Measurements from ENCODE around the gene ZCCHC3. TPM values are rescaled to one million over a fixed set of nuclear protein-coding genes. Genes with fewer than 3 reads are reported as not detected.

Gene ZCCHC3
- total and polyA plus RNA-seq, 2 donors (not counting 3 experiments of a cell fraction or from before 2014, with no cell fraction given): 14.8 to 22.0 TPM

- BruUV-seq (replicated peaks): no TSS peak
- no peaks in the 10 kb centered on the region for H3K27me3 ChIP-seq (ENCODE audit: control insufficient read depth in 2 of 2, insufficient read depth in 2 of 2, low read length in 2 of 2)
- TF ChIP-seq, protein P1, sequence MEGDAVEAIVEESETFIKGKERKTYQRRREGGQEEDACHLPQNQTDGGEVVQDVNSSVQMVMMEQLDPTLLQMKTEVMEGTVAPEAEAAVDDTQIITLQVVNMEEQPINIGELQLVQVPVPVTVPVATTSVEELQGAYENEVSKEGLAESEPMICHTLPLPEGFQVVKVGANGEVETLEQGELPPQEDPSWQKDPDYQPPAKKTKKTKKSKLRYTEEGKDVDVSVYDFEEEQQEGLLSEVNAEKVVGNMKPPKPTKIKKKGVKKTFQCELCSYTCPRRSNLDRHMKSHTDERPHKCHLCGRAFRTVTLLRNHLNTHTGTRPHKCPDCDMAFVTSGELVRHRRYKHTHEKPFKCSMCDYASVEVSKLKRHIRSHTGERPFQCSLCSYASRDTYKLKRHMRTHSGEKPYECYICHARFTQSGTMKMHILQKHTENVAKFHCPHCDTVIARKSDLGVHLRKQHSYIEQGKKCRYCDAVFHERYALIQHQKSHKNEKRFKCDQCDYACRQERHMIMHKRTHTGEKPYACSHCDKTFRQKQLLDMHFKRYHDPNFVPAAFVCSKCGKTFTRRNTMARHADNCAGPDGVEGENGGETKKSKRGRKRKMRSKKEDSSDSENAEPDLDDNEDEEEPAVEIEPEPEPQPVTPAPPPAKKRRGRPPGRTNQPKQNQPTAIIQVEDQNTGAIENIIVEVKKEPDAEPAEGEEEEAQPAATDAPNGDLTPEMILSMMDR (IDR thresholded peaks at IDR 0.05; ENCODE audit: extremely low read depth in 1 of 2, insufficient read depth in 1 of 2, low read depth in 1 of 2, low read length in 2 of 2): no peak
- TF ChIP-seq JUN (IDR thresholded peaks at IDR 0.05; ENCODE audit: borderline replicate concordance, insufficient read depth, insufficient read length, low read depth): no peak
- no peak for TF ChIP-seq GATA2 (IDR thresholded peaks at IDR 0.05; ENCODE audit: insufficient read depth, insufficient read length, low read depth, low read length)
- TF ChIP-seq, protein P2, sequence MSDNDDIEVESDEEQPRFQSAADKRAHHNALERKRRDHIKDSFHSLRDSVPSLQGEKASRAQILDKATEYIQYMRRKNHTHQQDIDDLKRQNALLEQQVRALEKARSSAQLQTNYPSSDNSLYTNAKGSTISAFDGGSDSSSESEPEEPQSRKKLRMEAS (IDR thresholded peaks at IDR 0.05; ENCODE audit: insufficient read depth, insufficient read length): no peak
- no peak for TF ChIP-seq MYC (IDR thresholded peaks at IDR 0.05; ENCODE audit: low read depth, low read length)
- no peak for TF ChIP-seq POLR2A (IDR thresholded peaks at IDR 0.05; ENCODE audit: low read depth, low read length)
- no peak for TF ChIP-seq FOS (IDR thresholded peaks at IDR 0.05; ENCODE audit: borderline replicate concordance, insufficient read depth, low read length)
- H3K9ac ChIP-seq (replicated peaks; ENCODE audit: extremely low read depth, insufficient read depth, low read length): peak overlapping the region; percentile 22
- H3K9me1 ChIP-seq (replicated peaks; ENCODE audit: control insufficient read depth, extremely low read depth, insufficient read depth, low read length): no peaks in the 10 kb centered on the region
- ChIA-PET POLR2A (interaction anchor here (1.5 kb wide), 1 partner anchor 16 kb away, joined by 4 read pairs; no protein-coding TSS in a partner anchor), CTCF (interaction anchor here (0.7 to 4.7 kb wide), 5 partner anchors 12 to 85 kb away, joined by 3 to 42 read pairs (median 3); no protein-coding TSS in a partner anchor)
- no peak overlapping the region for H3K27ac ChIP-seq (ENCODE audit: insufficient read depth, low read depth, low read length)
- no peaks in the 10 kb centered on the region for H3K36me3 ChIP-seq (ENCODE audit: control insufficient read depth in 2 of 2, extremely low read depth in 1 of 2, insufficient read depth in 2 of 2, low read length in 2 of 2)
- intact Hi-C loops (cut with micrococcal nuclease): loop anchor here (5.0 kb wide), 2 partner anchors 139 to 196 kb away; partner anchors contain the start of gene CSNK2A1
- peak overlapping the region; percentile 53 to 77 (median 54) for H3K4me3 ChIP-seq (replicated peaks in 1 of 3; ENCODE audit: insufficient read depth in 1 of 3, low read depth in 1 of 3, low read length in 3 of 3)
- peak overlapping the region; percentile 96 for H2AFZ ChIP-seq (ENCODE audit: low read depth, low read length)
- dilution Hi-C loops (cut with MboI; ENCODE audit: extremely low pct_ligation_motif_present, low sequenced_read_pairs): no loop called here
- no peaks in the 10 kb centered on the region for H3K79me2 ChIP-seq (ENCODE audit: control insufficient read depth, insufficient read depth, low read length)
- DNase-seq (ENCODE audit: low read depth, low spot score): no peak
- H3K9me3 ChIP-seq (replicated peaks; ENCODE audit: control insufficient read depth, insufficient read depth, low read length): peaks cover 3% of the 10 kb centered on the region
- H4K20me1 ChIP-seq (replicated peaks; ENCODE audit: control insufficient read depth, extremely low read depth, insufficient read depth, low read length): no peaks in the 10 kb centered on the region
- FAIRE-seq: no peak
- H3K4me1 ChIP-seq (ENCODE audit: control insufficient read depth, extremely low read depth, insufficient read depth, low read length): peaks cover 9% of the 10 kb centered on the region
- peak overlapping the region; percentile 58 for H3K4me2 ChIP-seq (ENCODE audit: insufficient read depth, low read length)
Measured at GRCh38 chr20:346033-346639, 48.8 kb downstream of the ZCCHC3 start.

All from endothelial cell of umbilical vein (primary cell).